GM12878 (cell line): Measurements from ENCODE around the gene COPB1.

Experiments used
- CTCF ChIP-seq, 3 experiments: IDR thresholded peaks in 2 of 3; conservative IDR thresholded peaks in 1 of 3; 2 replicates each; pipeline ENCODE4 v1.5.1; 2011; ENCODE audit warnings: low read depth in 3 of 3, low read length in 3 of 3, mild to moderate bottlenecking in 3 of 3, control low read depth in 2 of 3, moderate library complexity in 2 of 3, inconsistent platforms in 1 of 3, mixed read lengths in 1 of 3; ENCODE audit not compliant: control insufficient read depth in 2 of 3, insufficient read depth in 1 of 3; ENCODE audit errors: extremely low read depth in 1 of 3
- CUX1 ChIP-seq: IDR thresholded peaks from 2 replicates; pipeline ENCODE4 v1.6.1; 2012; ENCODE audit warnings: improper control_type of control experiment, low read depth, low read length; ENCODE audit not compliant: insufficient replicate concordance
- EED ChIP-seq: sonication (generic); IDR thresholded peaks from 2 replicates; pipeline ENCODE4 v1.6.1; 2016; ENCODE audit warnings: antibody characterized with exemption, low read depth
- LARP7 ChIP-seq: fragments of 450-650 bp; IDR thresholded peaks from 2 replicates; pipeline ENCODE4 v1.6.1; 2017; ENCODE audit warnings: mild to moderate bottlenecking
- PKNOX1 ChIP-seq: fragments of 450-650 bp; IDR thresholded peaks from 2 replicates; pipeline ENCODE4 v1.6.1; 2016; ENCODE audit warnings: mild to moderate bottlenecking
- POLR2A ChIP-seq: IDR thresholded peaks from 2 replicates; pipeline ENCODE4 v1.6.1; 2011; ENCODE audit warnings: low read depth, mild to moderate bottlenecking, low read length
- POLR2AphosphoS5 ChIP-seq: IDR thresholded peaks from 2 replicates; pipeline ENCODE4 v1.6.1; 2011; ENCODE audit warnings: mild to moderate bottlenecking, low read length, inconsistent platforms
- TAF1 ChIP-seq: IDR thresholded peaks from 2 replicates; pipeline ENCODE4 v1.6.1; 2011; ENCODE audit warnings: mild to moderate bottlenecking, low read depth, low read length, borderline replicate concordance
- TARDBP ChIP-seq: IDR thresholded peaks from 2 replicates; pipeline ENCODE4 v1.6.1; 2016; ENCODE audit warnings: borderline replicate concordance
- ZNF24 ChIP-seq: fragments of 450-650 bp; IDR thresholded peaks from 2 replicates; pipeline ENCODE4 v1.6.1; 2017; ENCODE audit warnings: antibody characterized with exemption, mild to moderate bottlenecking

- TF ChIP-seq CTCF (IDR thresholded peaks at IDR 0.05 in 2 of 3, conservative IDR thresholded peaks at IDR 0.05 in 1 of 3; ENCODE audit: control insufficient read depth in 2 of 3, extremely low read depth in 1 of 3, insufficient read depth in 1 of 3, low read depth in 3 of 3, low read length in 3 of 3) = peak; percentile 51 to 66 (median 56); a peak in 5 of 6 replicates
- no peak for TF ChIP-seq POLR2A
- no peak for TF ChIP-seq POLR2AphosphoS5
- TF ChIP-seq LARP7 = no peak
- TF ChIP-seq CUX1 = no peak
- no peak for TF ChIP-seq TAF1
- no peak for TF ChIP-seq PKNOX1
- no peak for TF ChIP-seq ZNF24
- TF ChIP-seq EED = no peak
- TF ChIP-seq TARDBP = no peak
These were observed 44.6 kb downstream of the COPB1 start for GRCh38 chr11:14454861-14455632.
